Posterior vena cava (tissue), 2 donors: Measurements from ENCODE around the gene KHDC1L. TPM values are rescaled to one million over a fixed set of nuclear protein-coding genes. Genes with fewer than 3 reads are reported as not detected.

Source experiments
- total RNA-seq, 2 donors: library from RNA; stranded (reverse); fragmentation: NEBNext Ultra II Directional; extraction: Animal tissue kit (Norgen Biotek cat#: 25700); gene quantifications; one replicate each; pipeline ENCODE4 v1.2.1, GENCODE V29; 2021
- donor health status: DM: yes; HTN: yes; CAD: no.
- donor health status: DM: yes; HTN: yes; CAD: no.

The KHDC1L gene
- total RNA-seq, 2 donors from 2014 or later, result not detected

Other genes with a start within 250 kb of the KHDC1L start
- gene KHDC1, start 37.7 kb upstream of the KHDC1L start, total RNA-seq, result 1 to 10 TPM in 1 of 2 donors, under 1 TPM in 1; 0.19 to 1.1 TPM
- not detected for gene DPPA5, start 128.8 kb upstream of the KHDC1L start, total RNA-seq
- not detected for gene KHDC3L, start 137.2 kb upstream of the KHDC1L start, total RNA-seq
- gene OOEP, start 144.4 kb upstream of the KHDC1L start, total RNA-seq, result under 1 TPM in 1 of 2 donors, not detected in 1; 0.24 TPM
- 1 to 10 TPM in 1 of 2 donors, under 1 TPM in 1; 0.43 to 1.3 TPM for gene DDX43, start 169.3 kb upstream of the KHDC1L start, total RNA-seq
- 1 to 10 TPM; 5.3 to 6.2 TPM for gene CGAS, start 226.8 kb upstream of the KHDC1L start, total RNA-seq
- 10 to 100 TPM; 18.3 to 20.6 TPM for gene MTO1, start 236.2 kb upstream of the KHDC1L start, total RNA-seq